NCI-H2196 (cell line): ENCODE measurements around the gene C10orf90.

ENCODE experiments used
- DNase-seq: peaks from one replicate; lab custom pipeline; 2025; ENCODE audit not compliant: unreplicated experiment; lab: John Stamatoyannopoulos, UW

Gene C10orf90

GRCh38 chr10:126675656-126676438 lies 5.4 kb upstream of the C10orf90 start:
- no peak for DNase-seq

- DNase-seq: no peak
Observed at GRCh38 chr10:126674741-126675515, 4.4 kb upstream of the C10orf90 start.

GRCh38 chr10:126673565-126673964 lies 3.1 kb upstream of the C10orf90 start:
- no peak for DNase-seq

GRCh38 chr10:126671402-126671975 lies 996 bp upstream of the C10orf90 start:
- peak; percentile 18 for DNase-seq

GRCh38 chr10:126670895-126671261 lies 385 bp upstream of the C10orf90 start:
- no peak for DNase-seq

- DNase-seq: no peak
Observed at GRCh38 chr10:126669168-126669567, 1.3 kb downstream of the C10orf90 start.

- DNase-seq: no peak
Observed at GRCh38 chr10:126668505-126668904, 2.0 kb downstream of the C10orf90 start.

- no peak for DNase-seq
Observed at GRCh38 chr10:126667568-126667967, 2.9 kb downstream of the C10orf90 start.

GRCh38 chr10:126665207-126665606 lies 5.3 kb downstream of the C10orf90 start:
- no peak for DNase-seq

- no peak for DNase-seq
Observed at GRCh38 chr10:126663880-126664279, 6.6 kb downstream of the C10orf90 start.

- no peak for DNase-seq
Observed at GRCh38 chr10:126663328-126663727, 7.2 kb downstream of the C10orf90 start.

GRCh38 chr10:126661841-126662515 lies 8.5 kb downstream of the C10orf90 start:
- DNase-seq: no peak

- DNase-seq: no peak
Observed at GRCh38 chr10:126661356-126661755, 9.1 kb downstream of the C10orf90 start.

- DNase-seq: no peak
Observed at GRCh38 chr10:126659750-126660149, 10.7 kb downstream of the C10orf90 start.

- DNase-seq: no peak
Observed at GRCh38 chr10:126658928-126659327, 11.6 kb downstream of the C10orf90 start.

- DNase-seq: no peak
Observed at GRCh38 chr10:126654579-126654978, 15.9 kb downstream of the C10orf90 start.

- DNase-seq: no peak
Observed at GRCh38 chr10:126651467-126651866, 19.0 kb downstream of the C10orf90 start.

- no peak for DNase-seq
Observed at GRCh38 chr10:126650161-126650560, 20.3 kb downstream of the C10orf90 start.

GRCh38 chr10:126647116-126647515 lies 23.4 kb downstream of the C10orf90 start:
- DNase-seq: no peak

GRCh38 chr10:126646110-126646509 lies 24.4 kb downstream of the C10orf90 start:
- DNase-seq: no peak

- no peak for DNase-seq
Observed at GRCh38 chr10:126640401-126640800, 30.1 kb downstream of the C10orf90 start.
